ENCODE results near the gene GMCL1. TPM values are rescaled to one million over a fixed set of nuclear protein-coding genes. Genes with fewer than 3 reads are reported as not detected.
A peak's percentile ranks its signal among the peaks of the same experiment; 100 is the strongest.
"Not testable (repeated sequence)": the region's sequence is repeated elsewhere in the genome, so short reads cannot be mapped to it uniquely, and the experiment has no call there.

The GMCL1 gene
- total and polyA plus RNA-seq, 2 experiments from 2014 or later: 27.0 to 27.3 TPM

DNA sequence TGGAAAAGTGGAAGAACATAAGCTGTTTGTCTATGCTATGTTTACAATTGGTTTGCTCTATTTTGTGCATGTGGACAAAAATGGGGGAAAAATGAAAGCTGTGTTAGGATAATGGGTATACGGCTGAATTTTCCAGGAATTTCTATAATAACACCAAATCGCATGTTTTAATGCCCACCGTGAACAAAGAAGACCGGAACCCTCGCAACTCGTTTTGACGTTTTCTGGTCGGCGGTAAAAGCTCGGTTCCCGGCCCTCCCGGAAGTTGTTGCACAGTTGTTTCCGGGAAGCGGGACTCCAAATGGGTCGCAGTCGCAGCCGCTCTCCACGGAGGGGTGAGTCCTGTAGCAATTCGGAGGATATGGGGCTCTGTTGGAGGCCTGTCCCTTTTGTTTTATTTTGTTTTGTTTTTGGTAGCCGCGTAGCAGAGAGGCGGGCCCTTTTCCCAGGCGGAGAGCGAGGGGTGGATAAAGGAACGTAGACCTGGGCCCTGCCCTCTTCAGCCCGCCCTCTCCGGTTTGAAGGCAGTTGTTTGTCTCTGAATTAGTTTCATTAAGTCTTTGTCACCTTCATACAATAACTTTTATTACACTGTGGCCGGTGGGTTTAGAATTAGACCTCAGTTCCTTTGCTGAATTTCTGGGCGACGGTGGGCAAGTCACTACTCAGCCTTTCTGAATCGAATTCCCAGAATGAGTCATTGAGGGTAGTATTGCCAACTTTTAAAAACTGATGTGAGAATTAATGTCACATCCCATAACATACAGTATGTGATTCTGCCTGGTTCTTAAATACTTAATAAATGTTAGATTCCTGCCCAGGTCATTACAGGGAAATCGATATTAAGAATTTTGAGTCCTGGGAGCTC is 64.5 kb downstream of the GMCL1 start, which contains the start of gene SNRNP27:
TSS of gene SNRNP27 (plus strand) at position 273 of the 868 bp plus-strand sequence. CDS start at position 302, 29 bp downstream.
- H3K27me3 ChIP-seq (ENCODE audit: insufficient read depth): no peaks in the 10 kb centered on the region
- Mint-ChIP-seq H3K4me1 (no peaks in the 10 kb centered on the region; the same call in 2 of the 3 replicates), H3K27me3 (ENCODE audit: insufficient read depth, low read depth, poor library complexity) (no peaks in the 10 kb centered on the region), H3K9me3 (no peaks in the 10 kb centered on the region; the same call in 2 of the 3 replicates), H3K27ac (peak within 1 kb of the TSS; percentile 98), H3K4me3 (peak within 1 kb of the TSS; percentile 98), H3K36me3 (ENCODE audit: low read depth) (peaks cover 31% of the 10 kb centered on the region)
- 0 out of 2 replicates have a peak, but pooled peaks cover 6% of the 10 kb centered on the region for H3F3A ChIP-seq (replicated peaks; ENCODE audit: low read depth)
- ATAC-seq (peak; percentile 95), DNase-seq (ENCODE audit: low spot score) (peak; percentile 91)
- peak within 1 kb of the TSS; percentile 100 for H2AFZ ChIP-seq
- H3K4me1 ChIP-seq (ENCODE audit: insufficient read depth): no peaks in the 10 kb centered on the region
- peak within 1 kb of the TSS; percentile 96 for H3K4me3 ChIP-seq
- TF ChIP-seq, protein P1, sequence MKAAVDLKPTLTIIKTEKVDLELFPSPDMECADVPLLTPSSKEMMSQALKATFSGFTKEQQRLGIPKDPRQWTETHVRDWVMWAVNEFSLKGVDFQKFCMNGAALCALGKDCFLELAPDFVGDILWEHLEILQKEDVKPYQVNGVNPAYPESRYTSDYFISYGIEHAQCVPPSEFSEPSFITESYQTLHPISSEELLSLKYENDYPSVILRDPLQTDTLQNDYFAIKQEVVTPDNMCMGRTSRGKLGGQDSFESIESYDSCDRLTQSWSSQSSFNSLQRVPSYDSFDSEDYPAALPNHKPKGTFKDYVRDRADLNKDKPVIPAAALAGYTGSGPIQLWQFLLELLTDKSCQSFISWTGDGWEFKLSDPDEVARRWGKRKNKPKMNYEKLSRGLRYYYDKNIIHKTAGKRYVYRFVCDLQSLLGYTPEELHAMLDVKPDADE (IDR thresholded peaks at IDR 0.05): peak; percentile 71; the same call in 1 of the 2 replicates
- TF ChIP-seq CREB1 (CRISPR knock-in tag; IDR thresholded peaks at IDR 0.05; ENCODE audit: low read depth): peak; percentile 71
- TF ChIP-seq EZH2phosphoT487 (IDR thresholded peaks at IDR 0.05; ENCODE audit: unreplicated experiment): no peak
- peak; percentile 74 for TF ChIP-seq POLR2AphosphoS5 (IDR thresholded peaks at IDR 0.05; ENCODE audit: low read depth)
- no peak for TF ChIP-seq ZNF114 (CRISPR knock-in tag; IDR thresholded peaks at IDR 0.05)
- TF ChIP-seq EZH2 (IDR thresholded peaks at IDR 0.05; ENCODE audit: low read depth, unreplicated experiment): no peak
- TF ChIP-seq, protein P2, sequence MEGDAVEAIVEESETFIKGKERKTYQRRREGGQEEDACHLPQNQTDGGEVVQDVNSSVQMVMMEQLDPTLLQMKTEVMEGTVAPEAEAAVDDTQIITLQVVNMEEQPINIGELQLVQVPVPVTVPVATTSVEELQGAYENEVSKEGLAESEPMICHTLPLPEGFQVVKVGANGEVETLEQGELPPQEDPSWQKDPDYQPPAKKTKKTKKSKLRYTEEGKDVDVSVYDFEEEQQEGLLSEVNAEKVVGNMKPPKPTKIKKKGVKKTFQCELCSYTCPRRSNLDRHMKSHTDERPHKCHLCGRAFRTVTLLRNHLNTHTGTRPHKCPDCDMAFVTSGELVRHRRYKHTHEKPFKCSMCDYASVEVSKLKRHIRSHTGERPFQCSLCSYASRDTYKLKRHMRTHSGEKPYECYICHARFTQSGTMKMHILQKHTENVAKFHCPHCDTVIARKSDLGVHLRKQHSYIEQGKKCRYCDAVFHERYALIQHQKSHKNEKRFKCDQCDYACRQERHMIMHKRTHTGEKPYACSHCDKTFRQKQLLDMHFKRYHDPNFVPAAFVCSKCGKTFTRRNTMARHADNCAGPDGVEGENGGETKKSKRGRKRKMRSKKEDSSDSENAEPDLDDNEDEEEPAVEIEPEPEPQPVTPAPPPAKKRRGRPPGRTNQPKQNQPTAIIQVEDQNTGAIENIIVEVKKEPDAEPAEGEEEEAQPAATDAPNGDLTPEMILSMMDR (conservative IDR thresholded peaks at IDR 0.05; ENCODE audit: low read depth in 2 of 2): no peak; a peak in 1 of 4 replicates
- TF ChIP-seq, protein P3, sequence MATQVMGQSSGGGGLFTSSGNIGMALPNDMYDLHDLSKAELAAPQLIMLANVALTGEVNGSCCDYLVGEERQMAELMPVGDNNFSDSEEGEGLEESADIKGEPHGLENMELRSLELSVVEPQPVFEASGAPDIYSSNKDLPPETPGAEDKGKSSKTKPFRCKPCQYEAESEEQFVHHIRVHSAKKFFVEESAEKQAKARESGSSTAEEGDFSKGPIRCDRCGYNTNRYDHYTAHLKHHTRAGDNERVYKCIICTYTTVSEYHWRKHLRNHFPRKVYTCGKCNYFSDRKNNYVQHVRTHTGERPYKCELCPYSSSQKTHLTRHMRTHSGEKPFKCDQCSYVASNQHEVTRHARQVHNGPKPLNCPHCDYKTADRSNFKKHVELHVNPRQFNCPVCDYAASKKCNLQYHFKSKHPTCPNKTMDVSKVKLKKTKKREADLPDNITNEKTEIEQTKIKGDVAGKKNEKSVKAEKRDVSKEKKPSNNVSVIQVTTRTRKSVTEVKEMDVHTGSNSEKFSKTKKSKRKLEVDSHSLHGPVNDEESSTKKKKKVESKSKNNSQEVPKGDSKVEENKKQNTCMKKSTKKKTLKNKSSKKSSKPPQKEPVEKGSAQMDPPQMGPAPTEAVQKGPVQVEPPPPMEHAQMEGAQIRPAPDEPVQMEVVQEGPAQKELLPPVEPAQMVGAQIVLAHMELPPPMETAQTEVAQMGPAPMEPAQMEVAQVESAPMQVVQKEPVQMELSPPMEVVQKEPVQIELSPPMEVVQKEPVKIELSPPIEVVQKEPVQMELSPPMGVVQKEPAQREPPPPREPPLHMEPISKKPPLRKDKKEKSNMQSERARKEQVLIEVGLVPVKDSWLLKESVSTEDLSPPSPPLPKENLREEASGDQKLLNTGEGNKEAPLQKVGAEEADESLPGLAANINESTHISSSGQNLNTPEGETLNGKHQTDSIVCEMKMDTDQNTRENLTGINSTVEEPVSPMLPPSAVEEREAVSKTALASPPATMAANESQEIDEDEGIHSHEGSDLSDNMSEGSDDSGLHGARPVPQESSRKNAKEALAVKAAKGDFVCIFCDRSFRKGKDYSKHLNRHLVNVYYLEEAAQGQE (IDR thresholded peaks at IDR 0.05; ENCODE audit: unreplicated experiment): no peak
- peak within 1 kb of the TSS; percentile 89 for H3K27ac ChIP-seq (ENCODE audit: low read depth)
- peaks cover 15% of the 10 kb centered on the region for H3K36me3 ChIP-seq (ENCODE audit: insufficient read depth)
- no peaks in the 10 kb centered on the region; the same call in 1 of the 2 replicates for H3K9me2 ChIP-seq (ENCODE audit: insufficient read depth)
- H3K79me2 ChIP-seq (replicated peaks; ENCODE audit: insufficient read depth): peaks cover 29% of the 10 kb centered on the region
- peaks cover 3% of the 10 kb centered on the region; the same call in 1 of the 2 replicates for H4K20me1 ChIP-seq (replicated peaks; ENCODE audit: insufficient read depth)
- peak within 1 kb of the TSS; percentile 92 for H3K4me2 ChIP-seq

DNA sequence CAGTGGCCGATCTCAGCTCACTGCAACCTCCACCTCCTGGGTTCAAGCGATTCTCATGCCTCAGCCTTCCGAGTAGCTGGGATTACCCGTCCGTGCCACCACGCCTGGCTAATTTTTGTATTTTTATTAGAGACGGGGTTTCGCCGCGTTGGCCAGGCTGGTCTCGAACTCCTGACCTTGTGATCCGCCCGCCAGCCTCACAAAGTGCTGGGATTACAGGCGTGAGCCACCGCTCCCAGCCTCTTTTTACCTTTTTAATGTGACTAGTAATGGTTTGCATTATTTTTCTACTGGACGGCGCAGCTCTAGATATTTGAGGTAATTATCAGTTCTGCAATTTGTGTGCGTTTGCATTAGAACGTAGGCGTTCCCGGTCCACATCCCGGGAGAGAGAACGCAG is 65.3 kb downstream of the GMCL1 start:
- H3K36me3 Mint-ChIP-seq (ENCODE audit: low read depth): peaks cover 37% of the 10 kb centered on the region
- not testable (repeated sequence) for H2AFZ ChIP-seq; H3F3A ChIP-seq (replicated peaks; ENCODE audit: low read depth); DNase-seq (ENCODE audit: low spot score); H3K27me3 ChIP-seq (ENCODE audit: insufficient read depth); ATAC-seq; H3K9me3 Mint-ChIP-seq; H3K27me3 Mint-ChIP-seq (ENCODE audit: insufficient read depth, low read depth, poor library complexity); H4K20me1 ChIP-seq (replicated peaks; ENCODE audit: insufficient read depth); H3K27ac Mint-ChIP-seq; H3K4me1 Mint-ChIP-seq; H3K4me1 ChIP-seq (ENCODE audit: insufficient read depth); H3K9me2 ChIP-seq (ENCODE audit: insufficient read depth)
- H3K4me3 ChIP-seq: peak overlapping the region; percentile 96
- peaks cover 15% of the 10 kb centered on the region; the same call in 1 of the 2 replicates for H3K36me3 ChIP-seq (ENCODE audit: insufficient read depth)
- peak overlapping the region; percentile 98 for H3K4me3 Mint-ChIP-seq
- peak overlapping the region; percentile 92 for H3K4me2 ChIP-seq
- peaks cover 29% of the 10 kb centered on the region for H3K79me2 ChIP-seq (replicated peaks; ENCODE audit: insufficient read depth)
- H3K27ac ChIP-seq (ENCODE audit: low read depth): peak overlapping the region; percentile 89; the same call in 1 of the 2 replicates

All from GM23338 (cell line).